Neural cell (in vitro differentiated cells): ENCODE data around the gene ZNF521. TPM values are rescaled to one million over a fixed set of nuclear protein-coding genes. Genes with fewer than 3 reads are reported as not detected.

Source experiments
- H2AFZ ChIP-seq: fragments of 200-600, 300-800 bp; sonication (generic), shearing (Covaris generic); 2 replicates; pipeline ENCODE4 v1.6.0; 2014; ENCODE audit warnings: low read depth, mild to moderate bottlenecking, antibody characterized with exemption, low read length, moderate library complexity
- H3F3A ChIP-seq: fragments of 200-600 bp; shearing (Covaris generic); 2 replicates; pipeline ENCODE4 v1.6.1; 2016; ENCODE audit warnings: mild to moderate bottlenecking, moderate library complexity, mixed read lengths, antibody characterized with exemption, low read length; ENCODE audit not compliant: insufficient read depth, poor library complexity, severe bottlenecking
- H3K27ac ChIP-seq: fragments of 200-600, 300-800 bp; sonication (generic), shearing (Covaris generic); 2 replicates; pipeline ENCODE4 v1.5.1; 2014; ENCODE audit warnings: mild to moderate bottlenecking, low read length, moderate library complexity
- H3K27me3 ChIP-seq: fragments of 300-800, 200-600 bp; sonication (generic), shearing (Covaris generic); 2 replicates; pipeline ENCODE4 v1.6.0; 2014; ENCODE audit warnings: mild to moderate bottlenecking, low read depth, low read length, moderate library complexity; ENCODE audit not compliant: insufficient read depth
- H3K36me3 ChIP-seq: fragments of 300-800, 200-600 bp; sonication (generic), shearing (Covaris generic); 2 replicates; pipeline ENCODE4 v1.5.1; 2014; ENCODE audit warnings: mild to moderate bottlenecking, antibody characterized with exemption, low read length, moderate library complexity; ENCODE audit not compliant: insufficient read depth
- H3K4me2 ChIP-seq: fragments of 300-800, 200-600 bp; sonication (generic), shearing (Covaris generic); 2 replicates; pipeline ENCODE4 v1.6.0; 2014; ENCODE audit warnings: mild to moderate bottlenecking, low read length
- H3K4me3 ChIP-seq: fragments of 300-800, 200-600 bp; sonication (generic), shearing (Covaris generic); 2 replicates; pipeline ENCODE4 v1.5.1; 2014; ENCODE audit warnings: mild to moderate bottlenecking, low read length, moderate library complexity
- H3K79me2 ChIP-seq: fragments of 200-600 bp; shearing (Covaris generic); replicated peaks from 2 replicates; pipeline ENCODE4 v1.6.0; 2014; ENCODE audit warnings: mild to moderate bottlenecking, low read length, moderate library complexity; ENCODE audit not compliant: insufficient read depth
- H3K9ac ChIP-seq: fragments of 300-800, 200-600 bp; sonication (generic), shearing (Covaris generic); 2 replicates; pipeline ENCODE4 v1.6.1; 2016; ENCODE audit warnings: mild to moderate bottlenecking, low read length, mixed read lengths
- H3K9me2 ChIP-seq: fragments of 200-600 bp; shearing (Covaris generic); 2 replicates; pipeline ENCODE4 v1.6.1; 2016; ENCODE audit warnings: mild to moderate bottlenecking, low read length, mixed read lengths; ENCODE audit not compliant: insufficient read depth
- H3K9me3 ChIP-seq: fragments of 200-600, 300-800 bp; sonication (generic), shearing (Covaris generic); 2 replicates; pipeline ENCODE4 v1.6.1; 2016; ENCODE audit warnings: mild to moderate bottlenecking, mixed run types, low read length, moderate library complexity, mixed read lengths
- H4K20me1 ChIP-seq: fragments of 200-600 bp; shearing (Covaris generic); 2 replicates; pipeline ENCODE4 v1.6.1; 2016; ENCODE audit warnings: mild to moderate bottlenecking, mixed run types; ENCODE audit not compliant: insufficient read depth
- EP300 ChIP-seq: fragments of 450-650 bp; conservative IDR thresholded peaks from 2 replicates; pipeline ENCODE4 v1.6.1; 2014; ENCODE audit warnings: antibody characterized with exemption, mild to moderate bottlenecking, moderate library complexity; ENCODE audit not compliant: poor library complexity, severe bottlenecking
- EZH2 ChIP-seq: fragments of 200-600, 300-800 bp; shearing (Covaris generic), sonication (generic); IDR thresholded peaks from 2 replicates; pipeline ENCODE4 v1.6.1; 2014; ENCODE audit warnings: antibody characterized with exemption, low read length, borderline replicate concordance, mild to moderate bottlenecking; ENCODE audit not compliant: insufficient read depth, poor library complexity, severe bottlenecking
- MXI1 ChIP-seq: fragments of 450-650 bp; conservative IDR thresholded peaks from 2 replicates; pipeline ENCODE4 v1.6.1; 2014; ENCODE audit warnings: antibody characterized with exemption, mild to moderate bottlenecking; ENCODE audit not compliant: poor library complexity, severe bottlenecking
- POLR2AphosphoS5 ChIP-seq: IDR thresholded peaks from 2 replicates; pipeline ENCODE4 v1.6.1; 2012
- RAD21 ChIP-seq: fragments of 450-650 bp; conservative IDR thresholded peaks from 2 replicates; pipeline ENCODE4 v1.6.1; 2014; ENCODE audit warnings: antibody characterized with exemption, mild to moderate bottlenecking, moderate library complexity
- SMC3 ChIP-seq: fragments of 450-650 bp; conservative IDR thresholded peaks from 2 replicates; pipeline ENCODE4 v1.6.1; 2014; ENCODE audit warnings: antibody characterized with exemption, mild to moderate bottlenecking, moderate library complexity; ENCODE audit not compliant: poor library complexity
- TAF1 ChIP-seq: IDR thresholded peaks from 2 replicates; pipeline ENCODE4 v1.6.1; 2012; ENCODE audit warnings: low read depth
- polyA plus RNA-seq: library from polyadenylated mRNA; depleted of rRNA; stranded (reverse); fragments of >200 nt; gene quantifications from 2 replicates; pipeline ENCODE4 v1.2.3, GENCODE V29; 2014
- TF ChIP-seq, protein P1 (sequence below): fragments of 450-650 bp; IDR thresholded peaks from 2 replicates; pipeline ENCODE4 v1.5.1; 2014; ENCODE audit warnings: antibody characterized with exemption, mild to moderate bottlenecking, moderate library complexity; ENCODE audit not compliant: poor library complexity, severe bottlenecking
- TF ChIP-seq, protein P2 (sequence below): IDR thresholded peaks from 2 replicates; pipeline ENCODE4 v1.6.1; 2012; ENCODE audit warnings: borderline replicate concordance

Gene ZNF521
- polyA plus RNA-seq, 1 donor from 2014 or later, result 101 TPM

DNA sequence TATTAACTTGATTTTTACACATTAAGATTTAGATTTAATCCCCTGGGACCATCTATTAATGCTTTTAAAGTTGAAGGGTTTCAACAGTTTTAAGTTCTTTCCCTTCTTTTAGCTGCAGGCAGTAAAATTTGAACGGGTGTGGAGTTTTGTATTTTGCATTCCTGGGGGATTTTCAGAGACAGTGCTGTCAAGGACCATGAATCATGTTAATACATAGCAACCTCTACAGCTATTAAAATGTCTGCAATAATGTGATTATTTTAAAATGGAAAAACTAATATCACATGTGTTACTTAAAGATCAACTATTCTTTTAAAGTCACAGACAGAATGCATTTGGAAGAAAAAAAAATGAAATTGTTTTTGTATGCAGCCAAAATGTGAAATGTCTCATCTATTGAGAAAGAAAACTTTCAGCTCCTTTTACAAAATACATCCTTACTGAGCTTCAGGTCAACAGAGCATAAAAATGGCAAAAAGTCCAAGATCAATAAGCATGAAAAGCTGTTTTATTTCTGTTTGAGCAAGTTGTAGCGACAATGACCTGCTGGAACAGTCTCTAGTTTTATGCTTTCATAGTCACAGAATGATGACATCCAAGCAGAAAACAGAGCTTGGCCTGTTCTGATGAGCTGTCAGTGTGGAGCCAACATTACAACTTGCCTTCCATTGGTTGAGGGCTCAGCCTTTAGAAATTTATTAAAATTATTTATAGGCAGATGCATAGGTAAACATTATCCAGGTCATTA lies 21.6 kb upstream of the ZNF521 start:
- Histone ChIP-seq H3K9me3 (no peaks in the 10 kb centered on the region), H3K9me2 (no peaks in the 10 kb centered on the region), H3K27me3 (no peaks in the 10 kb centered on the region), H3K27ac (no peak overlapping the region), H3K79me2 (no peaks in the 10 kb centered on the region), H2AFZ (no peak overlapping the region), H4K20me1 (no peaks in the 10 kb centered on the region), H3K9ac (no peak overlapping the region), H3K4me3 (no peak overlapping the region), H3F3A (no peaks in the 10 kb centered on the region), H3K4me2 (no peak overlapping the region), H3K36me3 (no peaks in the 10 kb centered on the region)
- TF ChIP-seq, protein P1, sequence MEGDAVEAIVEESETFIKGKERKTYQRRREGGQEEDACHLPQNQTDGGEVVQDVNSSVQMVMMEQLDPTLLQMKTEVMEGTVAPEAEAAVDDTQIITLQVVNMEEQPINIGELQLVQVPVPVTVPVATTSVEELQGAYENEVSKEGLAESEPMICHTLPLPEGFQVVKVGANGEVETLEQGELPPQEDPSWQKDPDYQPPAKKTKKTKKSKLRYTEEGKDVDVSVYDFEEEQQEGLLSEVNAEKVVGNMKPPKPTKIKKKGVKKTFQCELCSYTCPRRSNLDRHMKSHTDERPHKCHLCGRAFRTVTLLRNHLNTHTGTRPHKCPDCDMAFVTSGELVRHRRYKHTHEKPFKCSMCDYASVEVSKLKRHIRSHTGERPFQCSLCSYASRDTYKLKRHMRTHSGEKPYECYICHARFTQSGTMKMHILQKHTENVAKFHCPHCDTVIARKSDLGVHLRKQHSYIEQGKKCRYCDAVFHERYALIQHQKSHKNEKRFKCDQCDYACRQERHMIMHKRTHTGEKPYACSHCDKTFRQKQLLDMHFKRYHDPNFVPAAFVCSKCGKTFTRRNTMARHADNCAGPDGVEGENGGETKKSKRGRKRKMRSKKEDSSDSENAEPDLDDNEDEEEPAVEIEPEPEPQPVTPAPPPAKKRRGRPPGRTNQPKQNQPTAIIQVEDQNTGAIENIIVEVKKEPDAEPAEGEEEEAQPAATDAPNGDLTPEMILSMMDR, result no peak
- TF ChIP-seq TAF1 (no peak), EP300 (no peak), MXI1 (no peak), EZH2 (no peak), SMC3 (no peak), RAD21 (no peak), POLR2AphosphoS5 (no peak)
- TF ChIP-seq, protein P2, sequence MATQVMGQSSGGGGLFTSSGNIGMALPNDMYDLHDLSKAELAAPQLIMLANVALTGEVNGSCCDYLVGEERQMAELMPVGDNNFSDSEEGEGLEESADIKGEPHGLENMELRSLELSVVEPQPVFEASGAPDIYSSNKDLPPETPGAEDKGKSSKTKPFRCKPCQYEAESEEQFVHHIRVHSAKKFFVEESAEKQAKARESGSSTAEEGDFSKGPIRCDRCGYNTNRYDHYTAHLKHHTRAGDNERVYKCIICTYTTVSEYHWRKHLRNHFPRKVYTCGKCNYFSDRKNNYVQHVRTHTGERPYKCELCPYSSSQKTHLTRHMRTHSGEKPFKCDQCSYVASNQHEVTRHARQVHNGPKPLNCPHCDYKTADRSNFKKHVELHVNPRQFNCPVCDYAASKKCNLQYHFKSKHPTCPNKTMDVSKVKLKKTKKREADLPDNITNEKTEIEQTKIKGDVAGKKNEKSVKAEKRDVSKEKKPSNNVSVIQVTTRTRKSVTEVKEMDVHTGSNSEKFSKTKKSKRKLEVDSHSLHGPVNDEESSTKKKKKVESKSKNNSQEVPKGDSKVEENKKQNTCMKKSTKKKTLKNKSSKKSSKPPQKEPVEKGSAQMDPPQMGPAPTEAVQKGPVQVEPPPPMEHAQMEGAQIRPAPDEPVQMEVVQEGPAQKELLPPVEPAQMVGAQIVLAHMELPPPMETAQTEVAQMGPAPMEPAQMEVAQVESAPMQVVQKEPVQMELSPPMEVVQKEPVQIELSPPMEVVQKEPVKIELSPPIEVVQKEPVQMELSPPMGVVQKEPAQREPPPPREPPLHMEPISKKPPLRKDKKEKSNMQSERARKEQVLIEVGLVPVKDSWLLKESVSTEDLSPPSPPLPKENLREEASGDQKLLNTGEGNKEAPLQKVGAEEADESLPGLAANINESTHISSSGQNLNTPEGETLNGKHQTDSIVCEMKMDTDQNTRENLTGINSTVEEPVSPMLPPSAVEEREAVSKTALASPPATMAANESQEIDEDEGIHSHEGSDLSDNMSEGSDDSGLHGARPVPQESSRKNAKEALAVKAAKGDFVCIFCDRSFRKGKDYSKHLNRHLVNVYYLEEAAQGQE, result no peak

DNA sequence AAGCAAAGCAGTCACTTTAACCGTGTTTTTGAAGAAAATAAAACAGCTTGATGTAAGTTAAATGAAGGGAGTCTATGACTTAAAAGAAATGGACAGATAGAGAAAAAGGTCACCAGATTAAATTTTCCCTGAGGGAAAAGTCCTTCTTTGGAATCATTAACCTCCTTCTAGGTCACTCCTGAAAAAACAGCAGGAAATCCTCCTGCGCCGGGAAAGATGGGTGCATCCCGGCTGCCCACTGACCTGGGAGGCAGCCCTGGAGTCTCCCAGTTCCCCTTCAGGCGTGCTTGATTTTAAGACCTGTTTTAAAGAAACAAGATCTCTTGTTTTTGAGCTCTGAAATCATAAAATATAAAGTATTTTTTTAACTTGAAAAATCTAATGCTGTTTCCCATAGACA lies 18.4 kb upstream of the ZNF521 start:
- H3K79me2 ChIP-seq, result no peaks in the 10 kb centered on the region
- no peaks in the 10 kb centered on the region for H4K20me1 ChIP-seq
- TF ChIP-seq, protein P2, result no peak
- TF ChIP-seq MXI1 (no peak), RAD21 (no peak), EZH2 (no peak), POLR2AphosphoS5 (no peak), SMC3 (no peak), TAF1 (no peak)
- TF ChIP-seq, protein P1, result no peak
- no peaks in the 10 kb centered on the region for H3F3A ChIP-seq
- H3K9me2 ChIP-seq, result no peaks in the 10 kb centered on the region
- no peak overlapping the region for H2AFZ ChIP-seq
- H3K9ac ChIP-seq, result no peak overlapping the region
- H3K9me3 ChIP-seq, result no peaks in the 10 kb centered on the region
- H3K27ac ChIP-seq, result no peak overlapping the region
- H3K4me2 ChIP-seq, result no peak overlapping the region
- no peak overlapping the region for H3K4me3 ChIP-seq
- no peaks in the 10 kb centered on the region for H3K27me3 ChIP-seq
- no peaks in the 10 kb centered on the region for H3K36me3 ChIP-seq
